Thyroid gland (tissue), 4 donors: ENCODE measurements around the gene MIEF1. TPM values are rescaled to one million over a fixed set of nuclear protein-coding genes. Genes with fewer than 3 reads are reported as not detected.

Experiments
- DNase-seq, 2 donors: peaks; one replicate each; pipeline ENCODE4 v3.0.0-alpha.2; 2019
- H3K27ac ChIP-seq, 3 donors: fragments of 200-600 bp; sonication (generic); 1 replicate in 2 of 3; 2 replicates in 1 of 3; pipeline ENCODE4 v1.5.1; 2016 to 2019; ENCODE audit warnings: mild to moderate bottlenecking in 1 of 3, moderate library complexity in 1 of 3
- H3K27me3 ChIP-seq: fragments of 200-600 bp; sonication (generic); one replicate; pipeline ENCODE4 v1.5.1; 2019
- H3K36me3 ChIP-seq, 2 donors: fragments of 200-600 bp; sonication (generic); one replicate each; pipeline ENCODE4 v1.5.1; 2016 to 2019
- H3K4me1 ChIP-seq, 2 donors: fragments of 200-600 bp; sonication (generic); one replicate each; pipeline ENCODE4 v1.5.1; 2017 to 2019
- H3K4me3 ChIP-seq, 3 donors: fragments of 200-600 bp; sonication (generic); replicated peaks in 1 of 3; 1 replicate in 2 of 3; 2 replicates in 1 of 3; pipeline ENCODE4 v1.5.1; 2016; ENCODE audit warnings: mild to moderate bottlenecking in 1 of 3
- H3K9me3 ChIP-seq: fragments of 200-600 bp; sonication (generic); one replicate; pipeline ENCODE4 v1.5.1; 2017
- POLR2A ChIP-seq, 2 donors: fragments of 450-650 bp; IDR thresholded peaks; one replicate each; pipeline ENCODE4 v1.6.1; 2017; ENCODE audit warnings: antibody characterized with exemption in 2 of 2, mild to moderate bottlenecking in 2 of 2, moderate library complexity in 1 of 2
- WGBS, 2 donors: methylation state at CpG; one replicate each; pipeline ENCODE4 v1.1.5; 2017; 5-methylcytosine and 5-hydroxymethylcytosine counted together
- intact Hi-C: fragments of 100-400 bp; cut with DNase I; formaldehyde crosslinking; loops from one replicate; pipeline ENCODE4 v1.15.1; 2023
- total RNA-seq, 4 donors: library from RNA; depleted of rRNA; stranded (reverse); fragments of >200 nt; gene quantifications; one replicate each; pipeline ENCODE4 v1.2.3, GENCODE V29; 2016
- TF ChIP-seq, protein P1 (sequence below), 6 experiments: fragments of 200-600 bp in 3 of 6; fragments of 450-650 bp in 3 of 6; sonication (generic) in 3 of 6; IDR thresholded peaks; one replicate each; pipeline ENCODE4 v1.5.1; 2016 to 2019; ENCODE audit warnings: antibody characterized with exemption in 6 of 6, mild to moderate bottlenecking in 2 of 6, inconsistent platforms in 1 of 6, moderate library complexity in 1 of 6

MIEF1 gene
- total RNA-seq, 4 donors from 2014 or later: 21.4 to 30.5 (median 26.7) TPM

GRCh38 chr22:39567135-39567946 lies 65.3 kb downstream of the MIEF1 start:
- no peak overlapping the region for H3K4me3 ChIP-seq
- no peaks in the 10 kb centered on the region for H3K9me3 ChIP-seq
- DNase-seq: peak in 1 of 2 donors; percentile 23
- WGBS, 2 donors: 67 to 75% methylated on average over 9 to 14 of the region's 14 CpGs
- peak overlapping the region; percentile 55 to 83 (median 77) for H3K27ac ChIP-seq
- intact Hi-C loops: no loop called here
- TF ChIP-seq, protein P1, sequence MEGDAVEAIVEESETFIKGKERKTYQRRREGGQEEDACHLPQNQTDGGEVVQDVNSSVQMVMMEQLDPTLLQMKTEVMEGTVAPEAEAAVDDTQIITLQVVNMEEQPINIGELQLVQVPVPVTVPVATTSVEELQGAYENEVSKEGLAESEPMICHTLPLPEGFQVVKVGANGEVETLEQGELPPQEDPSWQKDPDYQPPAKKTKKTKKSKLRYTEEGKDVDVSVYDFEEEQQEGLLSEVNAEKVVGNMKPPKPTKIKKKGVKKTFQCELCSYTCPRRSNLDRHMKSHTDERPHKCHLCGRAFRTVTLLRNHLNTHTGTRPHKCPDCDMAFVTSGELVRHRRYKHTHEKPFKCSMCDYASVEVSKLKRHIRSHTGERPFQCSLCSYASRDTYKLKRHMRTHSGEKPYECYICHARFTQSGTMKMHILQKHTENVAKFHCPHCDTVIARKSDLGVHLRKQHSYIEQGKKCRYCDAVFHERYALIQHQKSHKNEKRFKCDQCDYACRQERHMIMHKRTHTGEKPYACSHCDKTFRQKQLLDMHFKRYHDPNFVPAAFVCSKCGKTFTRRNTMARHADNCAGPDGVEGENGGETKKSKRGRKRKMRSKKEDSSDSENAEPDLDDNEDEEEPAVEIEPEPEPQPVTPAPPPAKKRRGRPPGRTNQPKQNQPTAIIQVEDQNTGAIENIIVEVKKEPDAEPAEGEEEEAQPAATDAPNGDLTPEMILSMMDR (IDR thresholded peaks at IDR 0.05): no peak
- TF ChIP-seq POLR2A (IDR thresholded peaks at IDR 0.05): no peak
- no peaks in the 10 kb centered on the region for H3K36me3 ChIP-seq
- peaks cover 13 to 21% of the 10 kb centered on the region in 2 donors for H3K4me1 ChIP-seq
- H3K27me3 ChIP-seq: no peaks in the 10 kb centered on the region

Other genes with a start within 250 kb of the MIEF1 start
- 1,000 to 10,000 TPM; 1,451 to 2,031 (median 1,880) TPM for gene RPL3, start 182.7 kb upstream of the MIEF1 start, total RNA-seq
- 10 to 100 TPM in 1 of 4 donors, 1 to 10 TPM in 3; 3.9 to 22.0 (median 6.8) TPM for gene SYNGR1, start 152.3 kb upstream of the MIEF1 start, total RNA-seq
- 10 to 100 TPM; 19.2 to 32.0 (median 21.9) TPM for gene TAB1, start 102.5 kb upstream of the MIEF1 start, total RNA-seq
- gene MGAT3, start 45.3 kb upstream of the MIEF1 start, total RNA-seq: 1 to 10 TPM in 2 of 4 donors, under 1 TPM in 2; 0.45 to 1.6 (median 0.90) TPM
- 100 to 1,000 TPM; 173 to 273 (median 210) TPM for gene ATF4, start 18.3 kb downstream of the MIEF1 start, total RNA-seq
- 100 to 1,000 TPM; 120 to 243 (median 171) TPM for gene RPS19BP1, start 30.5 kb downstream of the MIEF1 start, total RNA-seq
- gene CACNA1I, start 68.5 kb downstream of the MIEF1 start, total RNA-seq: 10 to 100 TPM in 1 of 4 donors, 1 to 10 TPM in 3; 3.7 to 10.7 (median 6.4) TPM